Measurements from ENCODE around the gene CDYL2. TPM values are rescaled to one million over a fixed set of nuclear protein-coding genes. Genes with fewer than 3 reads are reported as not detected.
A peak's percentile ranks its signal among the peaks of the same experiment; 100 is the strongest.

CDYL2 gene
- total and polyA plus RNA-seq, 8 donors, result 0.60 to 7.3 (median 1.7) TPM

DNA sequence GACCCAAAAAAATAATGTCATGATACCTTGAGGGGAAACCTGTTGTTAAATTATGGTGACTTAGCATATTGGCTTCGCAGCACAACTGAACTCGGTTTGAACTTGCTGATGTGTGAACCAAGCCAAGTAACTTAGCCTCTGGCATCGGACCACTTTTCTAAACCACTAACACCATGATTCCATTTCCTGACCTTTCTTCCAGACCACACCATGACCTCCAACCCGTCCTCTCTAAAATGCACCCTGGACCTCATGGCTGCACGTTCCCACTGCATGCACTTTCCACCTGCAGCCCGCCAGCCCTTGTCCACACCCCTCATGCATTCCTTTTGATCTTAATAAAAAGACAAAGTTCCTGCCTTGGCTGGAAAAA lies 234.3 kb downstream of the CDYL2 start:
- WGBS, 5 donors, result 9 to 25% (median 16%) methylated on average over 6 of the region's 6 CpGs
- H3K36me3 ChIP-seq, result no peaks in the 10 kb centered on the region
- H3K27me3 ChIP-seq, result peaks cover 0 to 6% (median 0%) of the 10 kb centered on the region in 3 donors
- intact Hi-C loops (cut with DNase I; ENCODE audit: low total_unique reads), result no loop called here
- H3K4me3 ChIP-seq, result no peak overlapping the region
- TF ChIP-seq EP300 (IDR thresholded peaks at IDR 0.05) (no peak), POLR2AphosphoS5 (IDR thresholded peaks at IDR 0.05) (no peak), POLR2A (IDR thresholded peaks at IDR 0.05) (no peak)
- TF ChIP-seq, protein P1, sequence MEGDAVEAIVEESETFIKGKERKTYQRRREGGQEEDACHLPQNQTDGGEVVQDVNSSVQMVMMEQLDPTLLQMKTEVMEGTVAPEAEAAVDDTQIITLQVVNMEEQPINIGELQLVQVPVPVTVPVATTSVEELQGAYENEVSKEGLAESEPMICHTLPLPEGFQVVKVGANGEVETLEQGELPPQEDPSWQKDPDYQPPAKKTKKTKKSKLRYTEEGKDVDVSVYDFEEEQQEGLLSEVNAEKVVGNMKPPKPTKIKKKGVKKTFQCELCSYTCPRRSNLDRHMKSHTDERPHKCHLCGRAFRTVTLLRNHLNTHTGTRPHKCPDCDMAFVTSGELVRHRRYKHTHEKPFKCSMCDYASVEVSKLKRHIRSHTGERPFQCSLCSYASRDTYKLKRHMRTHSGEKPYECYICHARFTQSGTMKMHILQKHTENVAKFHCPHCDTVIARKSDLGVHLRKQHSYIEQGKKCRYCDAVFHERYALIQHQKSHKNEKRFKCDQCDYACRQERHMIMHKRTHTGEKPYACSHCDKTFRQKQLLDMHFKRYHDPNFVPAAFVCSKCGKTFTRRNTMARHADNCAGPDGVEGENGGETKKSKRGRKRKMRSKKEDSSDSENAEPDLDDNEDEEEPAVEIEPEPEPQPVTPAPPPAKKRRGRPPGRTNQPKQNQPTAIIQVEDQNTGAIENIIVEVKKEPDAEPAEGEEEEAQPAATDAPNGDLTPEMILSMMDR (IDR thresholded peaks at IDR 0.05), result no peak
- H3K9me3 ChIP-seq, result no peaks in the 10 kb centered on the region
- peak in 1 of 2 donors; percentile 47 for DNase-seq
- no peak overlapping the region for H3K27ac ChIP-seq
- peaks cover 0 to 10% (median 4%) of the 10 kb centered on the region in 4 donors for H3K4me1 ChIP-seq

DNA sequence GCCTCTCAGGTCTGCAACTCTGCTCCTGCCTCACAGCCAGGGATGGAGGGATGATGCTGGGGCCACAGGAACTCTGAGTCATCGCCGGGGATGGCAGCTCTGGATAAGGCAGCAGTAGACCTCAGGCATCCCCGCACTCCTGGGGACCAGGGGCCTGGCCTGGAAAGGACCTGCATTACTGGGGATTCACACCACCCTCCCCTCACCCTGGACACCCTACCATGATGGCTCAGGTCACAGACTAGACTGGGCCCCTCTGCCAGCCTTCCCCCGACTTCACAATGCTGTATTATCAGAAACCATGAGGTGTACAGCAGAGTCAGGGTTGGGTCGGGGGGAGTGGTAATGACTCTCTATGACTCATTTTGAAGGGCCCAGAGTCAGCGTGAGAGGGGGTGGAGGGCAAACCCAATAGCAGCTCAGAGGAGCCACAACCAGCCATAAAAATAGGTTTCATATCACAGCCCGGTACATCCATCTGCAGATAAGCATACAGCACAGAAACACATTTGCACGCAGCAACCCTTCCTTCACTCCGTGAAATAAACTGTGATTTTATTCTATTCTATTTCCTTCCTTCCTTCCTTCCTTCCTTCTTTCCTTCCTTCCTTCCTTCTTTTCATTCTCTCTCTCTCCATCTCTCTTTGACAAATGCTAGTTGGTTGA lies 234.8 kb downstream of the CDYL2 start:
- Histone ChIP-seq H3K36me3 (no peaks in the 10 kb centered on the region), H3K4me3 (no peak overlapping the region), H3K9me3 (no peaks in the 10 kb centered on the region), H3K27me3 (peaks cover 0 to 6% (median 0%) of the 10 kb centered on the region in 3 donors), H3K4me1 (peaks cover 0 to 10% (median 4%) of the 10 kb centered on the region in 4 donors), H3K27ac (no peak overlapping the region)
- TF ChIP-seq, protein P1 (IDR thresholded peaks at IDR 0.05), result no peak
- TF ChIP-seq POLR2A (IDR thresholded peaks at IDR 0.05) (no peak), POLR2AphosphoS5 (IDR thresholded peaks at IDR 0.05) (no peak), EP300 (IDR thresholded peaks at IDR 0.05) (no peak)
- intact Hi-C loops (cut with DNase I; ENCODE audit: low total_unique reads), result no loop called here
- peak in 1 of 2 donors; percentile 55 for DNase-seq
- 49 to 57% (median 54%) methylated on average over 9 of the region's 9 CpGs for WGBS, 5 donors

DNA sequence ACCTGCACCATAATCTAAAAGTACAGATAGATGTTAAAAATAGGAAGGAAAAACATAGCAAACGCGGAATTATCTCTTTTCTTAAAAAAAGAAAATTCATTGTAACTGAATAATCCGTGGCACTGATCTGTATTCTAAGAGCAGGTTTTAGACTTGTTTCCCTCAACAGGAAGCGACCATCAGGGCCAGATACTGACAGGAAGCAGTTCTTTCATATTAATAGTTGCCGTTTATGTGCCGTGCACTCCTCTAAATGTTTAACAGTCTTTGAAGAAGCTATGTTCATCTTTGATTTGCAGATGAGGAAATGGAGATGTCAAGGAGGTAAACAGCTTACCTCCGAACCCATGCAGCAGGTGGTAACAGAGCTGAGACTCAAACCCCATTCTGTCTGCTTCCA lies 240.0 kb downstream of the CDYL2 start:
- intact Hi-C loops (cut with DNase I; ENCODE audit: low total_unique reads), result no loop called here
- Histone ChIP-seq H3K36me3 (no peaks in the 10 kb centered on the region), H3K4me3 (no peak overlapping the region), H3K27me3 (peaks cover 0 to 16% (median 0%) of the 10 kb centered on the region in 3 donors), H3K4me1 (peaks cover 0 to 2% (median under 1%) of the 10 kb centered on the region in 4 donors), H3K9me3 (no peaks in the 10 kb centered on the region), H3K27ac (no peak overlapping the region)
- TF ChIP-seq EP300 (IDR thresholded peaks at IDR 0.05) (no peak), POLR2A (IDR thresholded peaks at IDR 0.05) (no peak), POLR2AphosphoS5 (IDR thresholded peaks at IDR 0.05) (no peak)
- TF ChIP-seq, protein P1 (IDR thresholded peaks at IDR 0.05), result no peak
- no peak for DNase-seq
- 61 to 78% (median 66%) methylated on average over 7 of the region's 7 CpGs for WGBS, 5 donors

DNA sequence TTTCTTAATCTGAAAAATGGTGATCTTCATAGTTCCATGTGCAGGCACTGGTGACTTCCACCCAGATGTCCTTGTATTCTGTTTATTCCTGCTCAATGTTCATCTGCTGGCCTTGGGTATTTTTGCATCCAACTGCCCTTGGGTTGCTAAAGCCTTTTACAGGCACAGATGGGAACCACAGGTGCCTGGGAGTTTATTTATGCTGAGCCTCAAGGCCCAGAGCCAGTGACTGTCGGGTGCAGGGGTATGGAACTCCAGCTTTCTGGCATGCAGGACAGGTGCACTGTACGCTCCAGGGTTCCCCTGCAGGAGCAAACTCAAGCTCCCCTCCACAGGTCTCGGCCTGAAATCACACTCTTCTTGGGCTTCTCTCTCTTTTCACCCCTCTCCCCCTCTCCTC lies 241.3 kb downstream of the CDYL2 start:
- Histone ChIP-seq H3K27me3 (peaks cover 0 to 16% (median 0%) of the 10 kb centered on the region in 3 donors), H3K4me3 (no peak overlapping the region), H3K9me3 (no peaks in the 10 kb centered on the region), H3K36me3 (no peaks in the 10 kb centered on the region), H3K4me1 (no peaks in the 10 kb centered on the region), H3K27ac (no peak overlapping the region)
- TF ChIP-seq, protein P1 (IDR thresholded peaks at IDR 0.05), result no peak
- TF ChIP-seq POLR2AphosphoS5 (IDR thresholded peaks at IDR 0.05), result no peak
- DNase-seq, result no peak
- intact Hi-C loops (cut with DNase I; ENCODE audit: low total_unique reads), result no loop called here
- WGBS, 5 donors, result 86 to 97% (median 89%) methylated on average over 3 of the region's 3 CpGs

Data from stomach (tissue), 9 donors.